GM06990 (cell line): ENCODE measurements around the gene YRDC.
A peak's percentile ranks its signal among the peaks of the same experiment; 100 is the strongest.

Source experiments
- DNase-seq: peaks from one replicate; pipeline ENCODE4 v3.0.0-alpha.2; 2011; ENCODE audit not compliant: insufficient read length; ENCODE audit errors: extremely low read depth
- H3K27me3 ChIP-seq: replicated peaks from 2 replicates; pipeline ENCODE4 v1.6.0; 2011; ENCODE audit warnings: low read length; ENCODE audit not compliant: control insufficient read depth, insufficient read depth
- H3K36me3 ChIP-seq: 2 replicates; pipeline ENCODE4 v1.5.1; 2011; ENCODE audit warnings: low read length; ENCODE audit not compliant: control insufficient read depth, insufficient read depth
- H3K4me3 ChIP-seq: replicated peaks from 2 replicates; pipeline ENCODE4 v1.5.1; 2011; ENCODE audit warnings: low read depth, mild to moderate bottlenecking, control low read depth, low read length
- TF ChIP-seq, protein P1 (sequence below): IDR thresholded peaks from 2 replicates; pipeline ENCODE4 v1.5.1; 2011; ENCODE audit warnings: low read length, control low read depth, mild to moderate bottlenecking, inconsistent platforms; ENCODE audit not compliant: insufficient read depth, poor library complexity, severe bottlenecking

Gene YRDC

DNA sequence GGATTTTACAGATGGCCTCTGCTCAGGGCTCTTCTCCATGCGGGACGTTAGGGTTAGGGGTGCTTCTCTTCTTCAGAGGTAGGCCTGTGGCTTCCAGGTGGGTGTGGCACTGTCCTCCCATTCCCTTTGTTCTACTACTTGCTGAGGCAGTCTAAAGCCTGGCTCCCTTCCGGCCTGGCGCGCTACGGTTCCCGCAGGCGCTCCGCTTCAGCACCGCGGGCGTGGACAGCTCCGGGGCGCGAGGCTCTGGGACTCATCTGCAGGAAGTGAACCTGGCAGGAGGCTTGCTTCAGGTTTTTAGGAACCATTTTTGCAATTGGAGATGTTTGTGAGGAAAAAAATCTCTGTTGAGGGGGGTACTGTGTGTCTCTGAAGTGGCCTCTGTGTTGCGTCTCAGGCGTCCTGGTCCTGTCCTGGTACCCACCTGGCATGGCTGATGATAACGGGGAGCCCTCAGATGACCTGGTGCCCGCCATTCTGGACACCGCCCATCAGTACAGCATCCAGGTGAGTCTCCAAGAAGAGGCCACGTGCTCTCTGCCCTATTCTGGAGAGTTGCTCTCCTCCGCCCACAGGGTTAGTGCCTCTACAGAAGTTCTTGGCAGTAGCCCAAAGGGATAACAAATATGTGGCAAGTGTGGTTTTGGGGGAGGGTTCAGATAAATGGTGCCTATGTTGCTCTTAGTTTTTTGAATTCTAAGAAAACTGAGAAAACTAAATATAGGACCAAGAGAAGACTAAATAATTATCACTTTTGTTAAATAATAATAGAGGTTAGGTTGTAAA is 12.5 kb downstream of the YRDC start:
- Histone ChIP-seq H3K4me3 (peak overlapping the region; percentile 77), H3K27me3 (no peaks in the 10 kb centered on the region), H3K36me3 (peaks cover 16% of the 10 kb centered on the region)
- DNase-seq, result peak; percentile 31
- TF ChIP-seq, protein P1, sequence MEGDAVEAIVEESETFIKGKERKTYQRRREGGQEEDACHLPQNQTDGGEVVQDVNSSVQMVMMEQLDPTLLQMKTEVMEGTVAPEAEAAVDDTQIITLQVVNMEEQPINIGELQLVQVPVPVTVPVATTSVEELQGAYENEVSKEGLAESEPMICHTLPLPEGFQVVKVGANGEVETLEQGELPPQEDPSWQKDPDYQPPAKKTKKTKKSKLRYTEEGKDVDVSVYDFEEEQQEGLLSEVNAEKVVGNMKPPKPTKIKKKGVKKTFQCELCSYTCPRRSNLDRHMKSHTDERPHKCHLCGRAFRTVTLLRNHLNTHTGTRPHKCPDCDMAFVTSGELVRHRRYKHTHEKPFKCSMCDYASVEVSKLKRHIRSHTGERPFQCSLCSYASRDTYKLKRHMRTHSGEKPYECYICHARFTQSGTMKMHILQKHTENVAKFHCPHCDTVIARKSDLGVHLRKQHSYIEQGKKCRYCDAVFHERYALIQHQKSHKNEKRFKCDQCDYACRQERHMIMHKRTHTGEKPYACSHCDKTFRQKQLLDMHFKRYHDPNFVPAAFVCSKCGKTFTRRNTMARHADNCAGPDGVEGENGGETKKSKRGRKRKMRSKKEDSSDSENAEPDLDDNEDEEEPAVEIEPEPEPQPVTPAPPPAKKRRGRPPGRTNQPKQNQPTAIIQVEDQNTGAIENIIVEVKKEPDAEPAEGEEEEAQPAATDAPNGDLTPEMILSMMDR, result no peak

DNA sequence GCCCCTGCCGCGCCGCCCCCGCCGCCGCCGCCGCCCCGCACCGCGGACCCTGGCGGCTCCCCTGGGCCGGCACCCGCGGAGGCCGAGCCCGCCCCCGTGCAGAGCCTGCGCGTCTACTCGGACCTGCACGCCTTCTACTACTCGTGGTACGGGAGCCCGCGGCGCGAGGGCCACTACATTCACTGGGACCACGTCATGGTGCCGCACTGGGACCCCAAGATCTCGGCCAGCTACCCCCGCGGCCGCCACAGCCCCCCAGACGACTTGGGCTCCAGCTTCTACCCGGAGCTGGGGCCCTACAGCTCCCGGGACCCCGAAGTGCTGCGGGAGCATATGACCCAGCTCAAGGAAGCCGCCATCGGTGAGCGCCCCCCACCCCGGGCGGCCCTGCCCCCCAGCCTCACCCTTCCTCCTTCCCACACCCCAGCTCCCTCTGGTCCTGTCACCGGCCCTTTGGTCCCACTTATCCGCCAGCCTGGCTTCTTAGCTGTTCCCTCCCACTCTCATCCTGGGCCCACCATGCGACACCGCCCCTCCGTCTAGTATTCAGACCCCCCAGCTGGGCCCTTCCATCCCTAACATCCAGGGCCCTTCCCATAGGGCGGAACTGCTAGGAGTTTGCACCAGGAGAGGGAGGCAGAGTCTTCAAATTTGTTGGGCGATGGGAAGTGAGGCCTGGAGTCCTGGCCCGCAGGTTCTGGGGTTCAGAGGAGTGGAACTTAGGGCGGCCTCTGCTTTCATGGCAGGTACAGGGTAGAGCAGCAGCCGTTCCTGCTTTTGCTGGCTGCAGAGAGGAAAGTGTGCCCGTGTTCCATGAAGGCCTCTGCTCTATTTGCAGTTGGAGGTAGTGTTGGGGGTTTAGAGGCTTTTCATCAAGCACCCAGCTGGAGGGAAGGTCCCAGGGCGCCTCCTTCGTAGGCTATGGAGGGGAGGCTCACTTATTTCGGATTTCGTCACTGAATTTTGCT is 13.4 kb downstream of the YRDC start:
- no peaks in the 10 kb centered on the region for H3K27me3 ChIP-seq
- TF ChIP-seq, protein P1, result no peak
- DNase-seq, result peak; percentile 12
- peaks cover 10% of the 10 kb centered on the region for H3K36me3 ChIP-seq
- H3K4me3 ChIP-seq, result peak overlapping the region; percentile 77

DNA sequence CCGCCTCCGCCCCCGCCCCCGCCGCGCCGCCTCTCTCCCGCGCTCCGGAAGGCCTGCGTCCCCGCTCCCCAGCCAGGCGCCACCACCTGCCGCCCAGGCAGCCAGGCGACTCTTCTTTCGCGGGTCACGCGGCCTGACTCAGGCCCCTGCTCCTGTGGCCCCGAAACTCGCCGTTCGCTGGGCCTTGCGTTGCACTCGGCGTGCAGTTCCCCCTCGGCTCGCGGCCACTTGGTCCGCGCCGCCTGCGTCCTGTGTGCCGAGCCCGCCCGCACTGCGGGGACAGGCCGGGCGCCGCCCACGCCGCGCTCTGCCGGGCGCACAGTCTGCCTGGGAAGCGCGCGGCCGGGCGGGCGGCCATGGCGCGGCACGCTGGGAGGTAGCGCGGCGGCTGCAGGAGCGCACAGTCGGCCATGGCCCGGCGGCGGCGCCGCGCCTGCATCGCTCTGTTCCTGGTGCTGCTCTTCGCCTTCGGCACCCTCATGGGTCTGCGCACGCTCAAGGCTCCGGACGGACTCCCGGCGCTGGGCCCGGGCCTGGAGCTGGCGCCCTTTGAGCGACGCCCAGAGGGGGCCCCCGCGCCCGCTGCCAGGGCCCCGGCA is 14.1 kb downstream of the YRDC start, which contains the start of gene MANEAL:
Gene MANEAL (plus strand): TSS at position 75 of the 599 bp plus-strand sequence. CDS start 336 bp downstream, at position 411.
- TF ChIP-seq, protein P1, result no peak
- Histone ChIP-seq H3K36me3 (peaks cover 7% of the 10 kb centered on the region), H3K27me3 (no peaks in the 10 kb centered on the region), H3K4me3 (peak within 1 kb of the TSS; percentile 77)
- peak; percentile 85 for DNase-seq

DNA sequence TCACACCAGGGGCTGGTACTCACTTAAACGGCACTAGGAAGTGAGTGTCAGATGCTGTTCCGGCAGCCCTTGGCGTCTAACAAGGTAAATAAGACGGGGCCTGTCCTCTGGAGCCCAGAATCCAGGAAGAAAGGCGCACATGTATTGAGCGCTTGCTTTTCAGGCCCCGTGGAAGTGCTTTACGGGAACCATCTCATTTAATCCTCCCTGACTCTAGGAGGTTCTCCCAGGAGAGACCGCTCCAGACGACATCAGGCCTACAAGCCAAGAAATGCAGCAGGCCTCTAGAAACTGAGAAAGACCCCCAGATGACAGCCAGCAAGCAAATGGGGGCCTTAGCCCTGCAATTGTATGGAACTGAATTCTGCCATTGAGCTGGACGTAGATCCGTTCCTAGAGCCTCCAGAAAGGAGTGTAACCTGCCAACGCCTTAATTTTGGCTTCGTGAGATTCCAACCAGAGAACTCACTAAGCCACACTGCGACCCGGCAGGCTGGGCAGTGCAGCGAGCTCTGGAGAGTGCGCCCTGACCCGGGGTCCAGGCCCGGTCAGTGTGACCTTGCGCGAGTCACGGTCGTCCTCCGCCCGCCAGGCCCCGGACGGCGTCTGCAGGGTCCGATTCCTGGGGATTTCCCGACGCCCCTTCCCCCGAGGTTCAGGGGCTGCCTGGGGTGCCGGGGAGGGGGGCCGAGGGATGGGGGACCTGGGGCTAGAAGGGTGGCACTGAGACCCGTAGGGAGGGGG is 14.9 kb downstream of the YRDC start:
- H3K36me3 ChIP-seq, result peaks cover 5% of the 10 kb centered on the region
- TF ChIP-seq, protein P1, result no peak
- no peak for DNase-seq
- H3K27me3 ChIP-seq, result no peaks in the 10 kb centered on the region
- peak overlapping the region; percentile 77 for H3K4me3 ChIP-seq

DNA sequence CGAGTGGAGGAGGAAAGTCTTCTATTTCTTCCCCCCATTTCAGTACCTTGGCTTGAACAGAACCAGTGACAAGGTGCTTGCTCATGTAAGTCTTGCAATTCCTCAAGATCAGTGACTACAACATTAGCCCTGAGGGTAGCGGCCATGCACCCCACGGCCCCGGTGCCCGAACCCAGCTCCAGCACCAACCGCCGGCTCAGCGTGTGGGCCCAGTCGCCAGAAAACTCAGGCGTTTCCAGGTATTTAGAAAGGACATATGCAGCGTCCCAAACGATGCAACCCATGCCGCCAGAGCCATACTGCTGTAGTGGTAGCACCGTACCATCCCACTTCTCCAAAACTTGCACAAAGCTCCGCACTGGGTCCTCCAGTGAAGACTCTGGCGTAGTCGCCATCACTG is 25.5 kb downstream of the YRDC start:
- no peak for DNase-seq
- Histone ChIP-seq H3K4me3 (no peak overlapping the region), H3K36me3 (no peaks in the 10 kb centered on the region), H3K27me3 (no peaks in the 10 kb centered on the region)
- TF ChIP-seq, protein P1, result no peak
